ENCODE results near the gene PLEKHG2.

The PLEKHG2 gene

GRCh38 chr19:39475748-39476147 is 63.3 kb downstream of the PLEKHG2 start:
- Histone ChIP-seq H3K4me1 (ENCODE audit: low read length) (peaks cover 12% of the 10 kb centered on the region; the same call in 1 of the 2 replicates), H3K27ac (ENCODE audit: low read length) (no peak overlapping the region), H4K20me1 (ENCODE audit: insufficient read depth, low read length) (no peaks in the 10 kb centered on the region), H3K9me3 (ENCODE audit: insufficient read depth, low read length) (no peaks in the 10 kb centered on the region), H3K9ac (ENCODE audit: low read length) (no peak overlapping the region), H3K4me3 (ENCODE audit: low read length) (no peak overlapping the region), H2AFZ (ENCODE audit: low read depth, low read length) (no peak overlapping the region), H3K4me2 (ENCODE audit: low read length) (no peak overlapping the region), H3K79me2 (ENCODE audit: low read length) (peaks cover 6% of the 10 kb centered on the region), H3K36me3 (replicated peaks; ENCODE audit: low read depth, low read length) (peaks cover 48% of the 10 kb centered on the region), H3K27me3 (ENCODE audit: low read depth, low read length) (no peaks in the 10 kb centered on the region)
- no peak for TF ChIP-seq EZH2phosphoT487 (IDR thresholded peaks at IDR 0.05; ENCODE audit: low read depth)
- TF ChIP-seq CTCF (IDR thresholded peaks at IDR 0.05; ENCODE audit: low read depth, low read length) = no peak

All from OCI-LY3 (cell line).